GM19468 (cell line): ENCODE results near the gene CYP21A2.

Source experiments
- ATAC-seq: cut with Tn5 transposase; IDR thresholded peaks from one replicate; pipeline ENCODE4 v1.9.1; 2021; ENCODE audit warnings: mild to moderate bottlenecking, moderate library complexity, moderate number of reproducible peaks; ENCODE audit not compliant: unreplicated experiment; ENCODE audit errors: extremely low read depth

The CYP21A2 gene

DNA sequence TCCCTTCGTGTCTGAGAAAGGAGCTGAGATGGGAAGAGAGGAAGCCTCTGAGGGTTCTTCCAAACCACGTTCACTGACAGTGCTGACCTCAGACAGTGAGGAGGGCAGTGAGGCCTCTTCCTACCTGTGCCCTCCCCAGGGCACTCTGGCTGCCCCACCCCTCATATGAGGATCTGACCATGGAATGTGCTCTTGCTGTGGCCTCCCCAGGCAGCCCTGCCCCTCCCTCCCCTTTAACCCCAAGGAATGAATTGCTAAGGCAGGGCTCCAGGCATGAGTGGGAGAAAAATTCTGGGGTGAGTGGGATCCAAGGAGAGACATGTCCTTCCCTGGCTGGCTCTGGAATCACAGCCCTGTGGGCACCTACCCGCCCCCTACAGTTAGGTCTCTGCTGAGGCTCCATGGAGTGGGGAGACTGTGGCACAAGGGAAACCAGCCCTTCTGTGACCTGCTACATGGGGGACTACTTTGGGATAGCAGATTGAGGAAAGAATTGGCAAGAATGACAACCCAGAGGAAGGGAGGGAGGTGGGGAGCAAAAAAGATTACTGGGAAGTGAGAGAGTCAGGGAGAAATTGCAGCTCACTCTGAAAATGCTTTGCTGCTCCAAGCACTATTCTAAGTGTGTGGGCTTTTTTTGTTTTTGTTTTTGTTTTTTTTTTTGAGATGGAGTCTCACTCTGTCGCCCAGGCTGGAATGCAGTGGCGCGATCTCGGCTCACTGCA is 41.5 kb downstream of the CYP21A2 start:
- no peak for ATAC-seq

DNA sequence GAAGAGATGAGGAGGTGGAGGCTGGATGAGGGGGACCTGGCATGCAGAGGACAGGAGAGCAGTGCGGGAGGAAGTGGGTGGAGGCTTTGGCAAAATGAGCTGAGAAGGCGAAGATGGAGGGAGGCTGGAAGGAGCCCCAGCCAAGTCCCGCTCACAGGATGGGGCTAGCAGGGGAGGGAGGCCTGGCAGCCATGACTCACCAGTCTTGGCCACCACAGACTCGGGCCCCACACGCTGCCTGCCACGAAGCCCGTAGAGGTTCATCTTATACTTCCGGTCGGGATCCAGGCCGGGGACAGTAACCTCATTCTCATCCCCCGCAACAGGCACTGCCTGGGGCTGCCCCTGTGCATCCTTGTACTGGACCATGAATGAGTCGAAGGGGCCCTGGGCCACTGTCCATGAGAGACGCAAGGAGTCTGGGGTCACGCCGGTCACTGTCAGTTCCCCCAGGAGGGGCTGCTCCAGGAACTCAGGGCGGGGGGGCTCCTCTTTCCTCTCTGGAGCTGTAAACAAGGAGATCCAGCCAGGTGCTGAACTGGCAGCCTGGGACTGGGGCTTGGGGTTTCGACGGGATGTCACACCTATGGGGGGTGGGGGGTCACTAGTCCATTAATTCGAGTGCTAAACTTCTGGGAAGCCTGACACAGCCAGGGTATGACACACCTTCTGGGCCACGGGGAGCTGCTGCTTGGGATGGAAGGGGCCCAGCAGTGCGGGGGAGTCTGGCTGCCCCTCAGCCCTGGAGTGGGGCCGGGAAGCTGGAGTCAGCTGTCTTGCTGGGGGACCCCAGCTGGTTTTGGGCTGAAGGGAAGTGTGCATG is 43.2 kb downstream of the CYP21A2 start:
- no peak for ATAC-seq

DNA sequence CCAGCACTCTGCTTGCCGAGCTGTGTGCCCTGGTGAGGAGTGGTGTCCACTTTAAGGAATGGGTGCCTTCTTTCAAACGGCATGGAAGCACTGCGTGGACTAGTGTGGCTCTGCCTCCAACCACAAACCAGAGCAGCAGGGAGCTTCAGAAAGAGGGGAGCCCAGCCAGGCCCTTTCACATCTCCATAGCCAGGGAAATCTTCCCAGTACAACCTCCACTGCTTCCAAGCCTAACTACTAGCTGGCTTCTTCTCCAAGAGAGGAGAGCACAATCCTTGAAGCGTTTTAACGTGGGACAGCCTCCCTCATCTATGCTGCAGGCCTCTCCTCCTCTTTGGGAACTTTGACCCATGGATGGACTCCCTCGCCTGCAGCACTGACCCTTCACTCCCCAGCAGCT is 44.3 kb downstream of the CYP21A2 start:
- no peak for ATAC-seq

DNA sequence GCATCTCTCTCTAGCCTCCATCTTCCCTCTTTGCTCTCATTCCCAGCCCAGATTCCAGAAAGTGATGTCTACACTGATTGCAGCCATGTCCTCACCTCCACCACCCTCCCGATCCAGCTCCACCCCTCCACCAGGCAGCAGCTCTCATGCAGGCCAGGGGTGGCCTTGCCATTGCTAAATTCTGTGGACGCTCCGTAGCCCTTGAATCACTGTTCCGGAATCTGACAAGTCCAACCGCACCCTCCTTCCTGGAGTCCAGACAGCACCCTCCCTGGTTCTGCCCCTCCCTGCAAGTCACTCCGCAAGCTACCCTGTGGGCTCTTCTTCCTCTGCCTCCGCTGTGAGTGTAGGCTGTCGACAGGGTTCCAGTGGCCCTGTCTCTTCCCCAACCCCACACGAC is 44.7 kb downstream of the CYP21A2 start:
- no peak for ATAC-seq

DNA sequence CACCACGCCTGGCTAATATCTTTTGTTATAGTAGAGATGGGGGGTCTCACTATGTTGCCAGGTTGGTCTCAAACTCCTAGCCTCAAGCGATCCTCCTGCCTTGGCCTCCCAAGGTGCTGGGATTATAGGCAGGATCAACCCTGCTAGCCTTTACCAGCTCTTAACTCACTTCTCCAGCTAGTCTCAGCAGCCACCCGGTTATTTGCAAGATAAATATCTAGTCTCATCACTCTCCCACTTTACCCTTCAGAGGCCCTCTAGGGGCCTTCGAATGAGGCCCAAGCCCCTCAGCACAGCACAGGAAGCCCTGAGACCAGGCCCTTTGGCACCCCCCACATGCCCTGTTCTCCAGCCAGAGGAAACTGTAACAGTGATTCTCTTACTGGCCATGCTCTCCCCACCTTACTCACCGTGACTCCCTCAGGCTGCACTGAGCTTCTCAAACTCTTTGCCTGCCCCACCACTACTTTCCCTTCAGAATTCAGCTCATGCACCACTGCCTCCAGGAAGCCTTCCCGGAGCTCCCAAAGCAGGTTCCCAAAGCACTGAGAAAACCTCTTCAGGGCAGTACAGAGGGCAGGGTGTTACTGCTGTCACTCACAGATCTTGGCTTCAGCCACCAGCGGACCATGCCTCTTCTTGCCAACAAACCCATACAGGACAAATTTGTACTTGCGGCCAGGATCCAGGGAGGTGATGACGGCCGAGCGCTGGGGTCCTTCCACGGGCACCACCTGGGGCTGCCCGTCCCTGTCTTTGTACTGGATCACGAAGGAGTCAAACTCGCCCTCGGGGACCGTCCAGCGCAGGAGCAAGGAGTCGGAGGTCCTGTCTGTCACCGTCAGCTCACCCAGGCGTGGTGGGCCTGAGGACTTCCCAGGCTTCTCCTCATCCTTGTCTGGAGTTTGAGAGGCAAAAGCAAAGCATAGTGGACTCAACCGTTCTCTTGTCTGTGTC is 45.9 kb downstream of the CYP21A2 start:
- ATAC-seq = no peak

DNA sequence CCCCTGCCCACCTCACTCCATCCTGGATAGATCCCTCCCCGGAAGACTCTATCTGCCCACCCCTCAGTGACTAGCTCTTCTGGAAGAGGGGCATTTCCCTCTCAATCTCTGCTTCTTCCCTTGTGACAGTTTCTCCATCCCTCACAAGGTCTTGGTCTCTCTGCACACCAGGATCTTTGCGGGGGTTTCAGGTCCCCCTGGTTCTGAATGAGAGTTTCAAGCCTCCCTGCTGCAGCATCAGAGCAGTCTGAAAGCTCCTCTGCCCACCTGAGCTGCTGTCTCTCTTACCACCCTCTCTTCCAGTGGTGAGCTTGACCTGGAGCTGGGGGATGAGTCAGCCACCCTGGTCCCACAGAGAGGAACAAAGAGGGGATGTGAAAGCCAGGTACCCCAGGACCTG is 46.6 kb downstream of the CYP21A2 start:
- no peak for ATAC-seq

DNA sequence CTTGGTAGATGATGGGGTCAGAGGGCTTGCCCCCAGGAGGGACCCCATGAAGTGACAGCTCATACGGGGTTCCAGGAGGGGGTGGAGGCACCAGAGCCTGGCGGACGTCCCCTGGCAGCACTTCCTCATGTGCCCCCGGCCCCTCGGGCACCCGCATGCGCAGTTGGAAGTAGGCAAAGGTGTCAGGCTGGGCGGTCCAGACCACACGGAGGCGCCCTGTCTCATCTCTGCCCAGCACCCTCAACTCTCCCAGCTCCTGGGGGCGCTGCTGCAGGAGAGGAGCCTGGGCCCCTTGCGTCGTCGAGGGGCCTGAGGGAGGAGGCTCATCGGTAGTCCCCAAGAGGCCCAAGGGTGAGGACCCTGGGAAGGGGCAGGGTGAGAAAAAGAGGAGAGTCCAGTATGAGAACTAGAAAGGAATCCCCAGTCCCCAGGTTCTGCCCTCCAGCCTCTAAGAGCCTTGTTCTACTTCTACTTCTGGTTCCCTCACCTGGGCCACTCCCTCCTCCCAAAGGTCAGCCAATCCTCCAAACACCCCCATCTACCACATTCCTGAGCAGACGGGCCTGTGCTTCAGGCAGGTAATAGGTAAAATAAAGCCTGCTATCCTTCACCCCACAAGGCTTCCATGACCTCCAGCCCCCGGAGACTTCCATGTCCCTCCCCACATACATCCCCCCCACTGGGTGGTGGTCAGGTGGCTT is 47.7 kb downstream of the CYP21A2 start:
- no peak for ATAC-seq

DNA sequence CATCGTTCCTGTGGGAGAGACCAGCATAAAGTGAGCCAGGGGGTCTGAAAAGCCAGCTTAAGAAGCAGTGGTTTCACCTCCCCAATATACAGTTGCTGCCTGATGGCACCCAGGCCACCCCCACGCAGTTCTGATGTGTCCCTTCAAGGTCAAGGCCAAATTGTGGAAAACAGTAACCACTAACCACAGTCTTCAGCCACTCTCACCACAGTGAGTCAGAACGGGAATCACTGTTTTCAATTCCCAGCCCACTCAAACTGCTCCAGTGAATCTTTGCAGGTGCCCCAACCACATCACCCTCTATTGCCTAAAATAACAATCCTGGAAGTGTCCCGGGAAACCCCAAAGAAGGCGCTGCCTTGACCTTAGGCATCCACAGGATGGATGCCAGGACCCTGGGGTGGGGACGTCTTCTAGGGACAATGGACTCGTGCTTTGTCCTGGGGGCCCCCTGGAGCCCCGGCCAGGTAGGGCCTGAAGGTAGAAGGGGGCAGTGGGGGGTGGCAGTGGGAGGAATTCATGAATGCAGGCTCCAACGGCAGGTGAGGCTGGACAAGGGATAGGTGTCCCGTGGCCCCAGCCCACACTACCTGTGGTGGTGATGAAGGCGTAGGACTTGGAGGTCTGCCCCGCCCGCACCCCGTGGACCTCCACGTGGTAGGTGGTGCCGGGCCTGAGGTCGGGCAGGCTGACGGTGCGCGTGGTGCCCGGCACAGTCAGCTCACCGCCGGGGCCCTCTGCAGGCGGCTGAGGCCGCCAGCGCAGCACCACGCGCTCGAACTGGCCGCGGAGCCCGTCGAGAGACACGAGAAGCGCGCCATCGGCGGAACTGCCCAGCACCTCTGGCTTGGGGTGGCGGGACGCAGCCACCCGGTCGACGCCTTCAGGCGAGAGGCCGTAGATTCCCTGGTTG is 48.7 kb downstream of the CYP21A2 start:
- no peak for ATAC-seq

DNA sequence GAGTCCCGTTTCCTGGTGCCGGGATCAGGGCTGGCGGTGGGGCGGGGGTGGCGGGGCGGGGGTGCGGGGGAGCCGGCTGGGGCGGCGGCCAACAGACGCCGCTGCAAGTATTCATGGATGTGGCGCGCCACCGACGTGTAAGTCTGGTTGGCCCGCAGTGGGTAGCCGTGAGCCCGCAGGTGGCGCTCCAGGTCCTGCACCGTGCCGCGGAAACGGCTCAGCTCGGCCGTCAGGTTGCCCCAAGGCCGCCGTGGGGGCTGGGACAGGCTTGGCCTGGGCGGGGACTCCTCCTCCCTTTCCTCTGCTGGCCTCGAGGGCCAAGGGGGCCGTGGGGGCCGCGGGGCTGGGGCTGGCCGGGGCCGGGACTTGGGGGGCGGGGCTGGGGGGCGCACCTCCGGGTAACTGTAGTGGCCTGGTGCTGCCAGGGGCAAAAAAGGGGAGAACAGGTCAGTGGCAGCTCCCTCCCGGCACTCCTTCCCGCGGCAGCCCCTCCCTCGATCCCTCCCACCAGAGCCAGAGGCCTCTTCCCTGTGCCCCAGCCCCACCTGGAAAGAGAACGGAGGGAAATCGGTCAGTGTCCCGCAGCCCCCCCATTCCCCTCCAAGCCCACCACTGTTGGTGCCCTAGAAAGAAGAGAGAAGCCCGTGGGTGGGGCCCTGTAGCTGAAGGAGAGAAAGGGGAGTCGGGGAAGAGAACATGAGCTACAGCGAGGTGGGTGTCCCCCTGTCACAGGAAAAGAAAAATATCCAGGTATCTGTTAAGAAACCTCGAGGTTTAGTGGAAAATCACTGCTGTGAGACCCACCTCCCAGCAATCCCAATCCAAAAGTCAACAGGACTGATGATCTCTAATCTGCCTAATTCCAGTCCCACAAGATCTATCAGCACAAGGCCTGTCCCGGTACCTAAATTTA is 49.6 kb downstream of the CYP21A2 start:
- ATAC-seq = no peak

DNA sequence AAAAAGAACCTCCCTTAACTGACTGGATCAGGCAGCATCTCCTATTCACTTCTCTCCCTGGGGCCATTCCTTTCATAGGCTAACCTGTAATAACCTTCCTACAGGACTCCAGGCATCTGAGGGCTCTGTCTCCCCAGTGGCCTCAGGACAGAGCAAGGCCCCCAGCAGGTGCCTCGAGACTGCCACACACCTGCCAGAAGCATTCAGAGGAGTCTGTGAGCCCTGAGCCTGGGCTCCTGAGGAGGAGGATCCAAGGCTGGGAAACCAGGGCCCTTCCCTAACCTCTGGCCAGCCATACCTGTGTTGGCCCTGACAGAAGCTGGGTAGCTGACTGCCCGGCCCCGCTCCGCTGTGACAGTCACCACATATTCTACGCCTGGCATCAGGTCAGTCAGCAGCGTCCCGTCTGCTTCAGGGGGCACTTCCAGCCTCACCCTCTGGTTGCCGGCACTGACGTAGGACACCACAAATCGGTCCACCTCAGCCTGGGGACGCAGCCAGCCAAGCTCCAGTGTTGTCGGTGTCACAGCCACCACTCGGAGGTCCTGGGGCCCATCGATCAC is 50.4 kb downstream of the CYP21A2 start:
- ATAC-seq = no peak

DNA sequence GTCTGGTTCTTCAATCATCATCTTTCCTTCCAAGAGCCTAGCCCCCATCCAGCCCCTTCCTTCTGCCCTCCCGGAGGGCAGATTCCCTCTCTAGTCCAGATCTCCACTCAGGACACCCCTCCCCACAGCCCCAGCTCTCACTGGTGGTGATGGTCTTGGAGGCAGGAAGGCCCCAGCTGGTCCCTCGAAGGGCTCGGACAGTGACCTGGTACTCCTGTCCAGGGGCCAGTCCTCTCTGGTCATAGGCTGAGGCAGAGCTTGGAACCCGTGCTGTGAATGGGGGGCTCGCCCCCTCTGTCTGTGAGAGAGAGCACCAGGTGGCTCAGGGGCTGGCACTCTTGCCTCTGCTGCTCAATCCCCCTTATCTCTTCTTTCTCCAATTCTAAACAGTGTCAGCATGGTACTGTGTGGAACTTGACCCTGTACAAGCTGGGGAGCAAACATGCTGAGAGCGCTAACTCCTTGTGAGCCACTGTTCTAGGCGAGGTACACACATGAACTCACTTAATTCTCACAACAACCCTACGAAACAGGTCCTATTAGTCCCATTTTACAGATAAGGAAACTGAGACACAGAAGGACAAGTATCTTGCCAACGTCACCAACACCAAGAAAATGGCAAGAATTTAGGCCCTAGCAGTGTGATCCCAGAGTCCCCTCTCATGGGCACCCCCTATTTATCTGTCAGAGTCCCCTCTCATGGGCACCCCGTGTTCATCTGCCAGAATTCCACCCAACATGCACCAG is 51.0 kb downstream of the CYP21A2 start:
- no peak for ATAC-seq
